ENCODE data around the gene ALDH1L1. TPM values are rescaled to one million over a fixed set of nuclear protein-coding genes. Genes with fewer than 3 reads are reported as not detected.

ALDH1L1 gene
- 3.3 TPM for total RNA-seq
- long read RNA-seq, partial matches to known transcripts = 3 of 6 reads
- long read RNA-seq, other reads (novel, unspliced or antisense) = 0 of 6 reads

DNA sequence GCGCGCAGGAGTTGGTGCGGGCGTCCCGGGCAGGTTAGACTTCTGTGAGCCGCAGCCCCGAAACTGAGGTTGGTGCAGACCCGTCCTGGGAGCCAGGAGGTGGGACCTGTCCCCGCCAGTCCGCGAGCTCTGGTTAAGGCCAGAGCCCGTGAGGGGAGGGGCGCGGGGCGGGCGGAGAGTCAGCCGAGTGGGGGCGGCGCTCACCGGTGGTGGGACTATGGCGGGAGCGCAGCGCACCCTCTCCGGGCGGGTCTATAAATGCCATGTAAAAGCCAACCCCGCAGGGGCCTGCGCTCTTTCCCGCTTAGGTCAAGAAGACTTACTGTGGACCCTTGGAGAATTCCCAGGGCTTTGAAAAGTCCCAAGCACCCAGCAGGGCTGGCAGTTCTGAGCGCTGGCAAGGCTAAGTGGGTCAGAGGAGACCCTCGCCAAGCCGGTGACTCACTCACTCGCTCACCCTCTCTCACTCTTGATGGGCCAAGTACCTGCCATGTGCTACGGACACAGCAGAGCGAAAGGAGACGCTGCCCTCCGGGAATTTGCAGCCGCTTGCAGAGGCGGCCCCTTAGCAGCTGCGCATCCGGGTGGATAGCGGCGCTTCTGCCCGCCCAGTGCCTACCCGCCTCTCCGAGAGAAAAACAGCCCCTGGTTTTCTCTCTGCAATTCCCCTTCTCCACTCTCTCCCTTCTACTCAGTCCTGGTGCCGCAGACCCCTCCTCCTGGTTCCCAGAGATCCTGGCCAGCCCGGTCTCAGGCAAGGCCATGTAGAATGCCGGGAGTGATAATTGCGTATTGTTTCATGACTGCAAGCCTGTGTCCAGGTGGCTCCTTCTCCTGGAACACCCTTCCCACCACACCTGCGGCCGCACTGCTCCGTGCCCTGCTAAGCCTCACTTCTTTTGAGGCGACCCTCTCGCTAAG is at the start of gene ALDH1L1:
ALDH1L1 (minus strand) TSS at position 110 of the 921 bp plus-strand sequence. CDS start 19,607 bp downstream, outside the sequence.
- peak; percentile 75 for ATAC-seq
- TF ChIP-seq, protein P1, sequence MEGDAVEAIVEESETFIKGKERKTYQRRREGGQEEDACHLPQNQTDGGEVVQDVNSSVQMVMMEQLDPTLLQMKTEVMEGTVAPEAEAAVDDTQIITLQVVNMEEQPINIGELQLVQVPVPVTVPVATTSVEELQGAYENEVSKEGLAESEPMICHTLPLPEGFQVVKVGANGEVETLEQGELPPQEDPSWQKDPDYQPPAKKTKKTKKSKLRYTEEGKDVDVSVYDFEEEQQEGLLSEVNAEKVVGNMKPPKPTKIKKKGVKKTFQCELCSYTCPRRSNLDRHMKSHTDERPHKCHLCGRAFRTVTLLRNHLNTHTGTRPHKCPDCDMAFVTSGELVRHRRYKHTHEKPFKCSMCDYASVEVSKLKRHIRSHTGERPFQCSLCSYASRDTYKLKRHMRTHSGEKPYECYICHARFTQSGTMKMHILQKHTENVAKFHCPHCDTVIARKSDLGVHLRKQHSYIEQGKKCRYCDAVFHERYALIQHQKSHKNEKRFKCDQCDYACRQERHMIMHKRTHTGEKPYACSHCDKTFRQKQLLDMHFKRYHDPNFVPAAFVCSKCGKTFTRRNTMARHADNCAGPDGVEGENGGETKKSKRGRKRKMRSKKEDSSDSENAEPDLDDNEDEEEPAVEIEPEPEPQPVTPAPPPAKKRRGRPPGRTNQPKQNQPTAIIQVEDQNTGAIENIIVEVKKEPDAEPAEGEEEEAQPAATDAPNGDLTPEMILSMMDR (IDR thresholded peaks at IDR 0.05) = no peak
- intact Hi-C loops (cut with DNase I) = no loop called here
- peak; percentile 80 for DNase-seq
- Histone ChIP-seq H3K9me3 (no peaks in the 10 kb centered on the region), H3K27ac (no peak within 1 kb of the TSS), H3K4me3 (peak within 1 kb of the TSS; percentile 51), H3K4me1 (peaks cover 6% of the 10 kb centered on the region), H3K36me3 (no peaks in the 10 kb centered on the region), H3K27me3 (peaks cover 21% of the 10 kb centered on the region)

DNA sequence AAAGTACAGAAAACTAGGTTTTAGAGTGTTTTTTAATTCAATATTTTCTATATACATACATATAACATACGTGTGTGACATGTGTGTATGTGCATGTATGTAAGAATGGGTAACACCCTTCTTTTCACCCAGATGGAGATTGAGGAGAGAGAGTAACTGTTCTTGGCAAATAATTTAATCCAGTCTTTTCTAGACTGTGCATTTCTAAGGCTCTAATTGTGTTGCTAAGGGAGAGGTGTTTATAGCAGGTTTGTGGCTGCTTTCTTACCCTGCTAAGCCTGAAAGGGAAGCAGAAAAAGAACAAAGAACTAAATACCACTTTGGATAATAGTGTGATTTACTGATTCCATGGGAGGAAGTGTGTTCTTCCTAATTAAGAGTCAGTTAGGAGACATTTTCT is 46.0 kb upstream of the ALDH1L1 start:
- TF ChIP-seq, protein P1 (IDR thresholded peaks at IDR 0.05) = no peak
- Histone ChIP-seq H3K4me1 (no peaks in the 10 kb centered on the region), H3K9me3 (peaks cover 6% of the 10 kb centered on the region), H3K27ac (no peak overlapping the region), H3K36me3 (no peaks in the 10 kb centered on the region), H3K4me3 (no peak overlapping the region), H3K27me3 (no peaks in the 10 kb centered on the region)
- DNase-seq = no peak
- intact Hi-C loops (cut with DNase I) = no loop called here
- ATAC-seq = no peak

DNA sequence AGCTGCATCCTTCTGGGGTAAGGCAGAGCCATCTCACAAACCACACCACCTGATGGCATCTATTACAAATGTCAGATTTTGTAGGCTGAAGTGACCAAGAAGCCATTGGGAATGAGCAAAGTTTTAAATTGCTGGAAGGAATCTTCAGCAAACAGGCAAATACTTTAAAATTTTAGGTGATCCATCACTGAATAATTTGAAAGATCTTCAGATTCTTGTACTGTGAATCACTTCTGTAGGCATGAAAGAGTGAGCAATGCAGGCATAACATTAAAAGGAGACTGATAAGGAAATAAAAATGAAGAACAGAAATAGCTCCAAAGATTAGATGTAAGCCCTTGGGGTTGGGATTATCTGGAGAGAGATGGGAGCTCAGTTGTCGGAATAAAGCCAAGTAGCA is 36.0 kb upstream of the ALDH1L1 start:
- ATAC-seq = no peak
- no peak for DNase-seq
- no peaks in the 10 kb centered on the region for H3K9me3 ChIP-seq
- TF ChIP-seq, protein P1 (IDR thresholded peaks at IDR 0.05) = no peak
- intact Hi-C loops (cut with DNase I) = no loop called here
- H3K27ac ChIP-seq = no peak overlapping the region
- H3K27me3 ChIP-seq = peaks cover 37% of the 10 kb centered on the region
- H3K36me3 ChIP-seq = no peaks in the 10 kb centered on the region
- H3K4me3 ChIP-seq = no peak overlapping the region
- peaks cover 9% of the 10 kb centered on the region for H3K4me1 ChIP-seq

DNA sequence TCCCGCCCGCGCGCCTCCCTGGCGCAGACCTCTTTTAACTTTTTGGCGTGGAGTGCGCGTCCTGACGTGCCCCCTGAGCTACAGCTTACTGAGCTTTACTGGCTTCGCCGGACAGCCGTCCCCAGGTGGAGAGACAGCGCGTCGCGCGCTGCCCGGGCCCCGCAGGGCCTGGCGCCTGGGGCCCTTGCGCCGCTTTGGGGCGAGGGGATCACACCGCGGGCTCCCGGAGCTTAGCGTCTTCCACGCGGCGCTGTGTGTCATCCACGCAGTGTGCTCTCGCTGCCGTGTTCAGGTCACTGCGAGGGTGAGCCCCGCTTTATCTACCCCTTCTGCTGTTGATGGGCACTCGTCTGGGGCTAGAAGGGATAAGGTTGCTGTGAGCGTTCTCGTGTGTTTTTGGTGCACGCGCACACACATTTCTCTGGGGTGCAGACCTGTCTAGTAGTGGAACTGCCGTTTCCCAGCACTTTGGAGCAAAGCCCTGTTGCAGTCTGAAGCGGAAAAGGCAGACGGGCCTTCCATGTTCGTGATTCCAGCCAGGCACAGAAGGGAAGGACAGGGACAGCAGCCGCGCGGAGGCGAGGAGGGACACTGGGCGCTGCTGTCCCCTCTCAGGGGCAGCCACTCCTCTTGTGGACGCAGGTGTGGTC is 33.1 kb upstream of the ALDH1L1 start:
- Histone ChIP-seq H3K9me3 (no peaks in the 10 kb centered on the region), H3K27ac (peak overlapping the region; percentile 71), H3K27me3 (peaks cover 37% of the 10 kb centered on the region), H3K36me3 (no peaks in the 10 kb centered on the region), H3K4me1 (peaks cover 9% of the 10 kb centered on the region), H3K4me3 (peak overlapping the region; percentile 51)
- TF ChIP-seq, protein P1 (IDR thresholded peaks at IDR 0.05) = no peak
- intact Hi-C loops (cut with DNase I) = no loop called here
- ATAC-seq (peak; percentile 42), DNase-seq (no peak)

DNA sequence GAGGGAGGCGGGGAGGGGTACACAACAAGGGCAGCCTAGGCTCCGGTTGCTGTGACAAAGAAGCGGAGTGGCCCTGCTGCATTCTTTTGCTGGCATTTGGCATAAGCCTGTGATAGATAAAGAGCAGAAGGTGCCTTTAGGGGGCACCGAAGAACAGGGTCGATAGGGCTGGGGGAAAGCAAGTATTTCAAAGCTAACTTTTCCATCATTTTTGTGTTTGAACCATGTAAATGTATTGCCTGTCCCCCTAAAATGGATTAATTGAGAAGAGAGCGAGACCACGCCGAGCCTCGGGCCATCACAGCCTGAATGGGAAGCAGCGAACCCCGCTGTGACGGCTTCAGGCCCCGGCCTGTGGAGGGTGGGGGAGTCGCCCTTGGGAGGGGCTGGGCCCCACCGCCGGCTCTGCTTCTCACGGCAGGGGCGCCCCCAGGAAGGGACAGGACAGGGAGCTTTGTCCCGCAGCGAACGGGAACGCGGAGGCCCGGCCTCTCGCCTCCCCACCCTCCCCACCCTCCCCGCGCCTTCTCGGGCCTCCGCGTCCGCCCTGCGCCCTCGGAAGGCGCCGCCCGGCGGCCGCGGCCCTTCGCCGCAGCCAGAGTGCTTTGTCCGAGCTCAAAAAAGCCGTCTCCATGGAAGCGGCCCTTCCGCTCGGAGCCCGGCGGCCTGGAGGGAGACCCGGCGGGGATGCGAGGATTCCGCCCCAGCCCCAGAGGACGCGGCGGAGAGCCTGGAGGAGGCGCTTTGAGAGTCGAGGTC is 32.4 kb upstream of the ALDH1L1 start:
- intact Hi-C loops (cut with DNase I) = no loop called here
- peaks cover 37% of the 10 kb centered on the region for H3K27me3 ChIP-seq
- DNase-seq (peak; percentile 75), ATAC-seq (peak; percentile 82)
- H3K9me3 ChIP-seq = no peaks in the 10 kb centered on the region
- peak overlapping the region; percentile 71 for H3K27ac ChIP-seq
- TF ChIP-seq, protein P1 (IDR thresholded peaks at IDR 0.05) = peak; percentile 36
- no peaks in the 10 kb centered on the region for H3K36me3 ChIP-seq
- peak overlapping the region; percentile 51 for H3K4me3 ChIP-seq
- peaks cover 9% of the 10 kb centered on the region for H3K4me1 ChIP-seq
